ENCODE measurements around the gene SLC25A36. TPM values are rescaled to one million over a fixed set of nuclear protein-coding genes. Genes with fewer than 3 reads are reported as not detected.
"Not testable (repeated sequence)": the region's sequence is repeated elsewhere in the genome, so short reads cannot be mapped to it uniquely, and the experiment has no call there.

Gene SLC25A36
- total RNA-seq, 1 donor from 2014 or later: 98.4 TPM

- Mint-ChIP-seq H3K27ac (no peak overlapping the region), H3K4me3 (no peak overlapping the region), H3K4me1 (ENCODE audit: unreplicated experiment) (peaks cover 32% of the 10 kb centered on the region), H3K9me3 (no peaks in the 10 kb centered on the region), H3K36me3 (peaks cover 12% of the 10 kb centered on the region), H3K27me3 (no peaks in the 10 kb centered on the region)
- DNase-seq (ENCODE audit: extremely low spot score, unreplicated experiment): no peak
- TF ChIP-seq CTCF (conservative IDR thresholded peaks at IDR 0.05): no peak
Measured at GRCh38 chr3:140955645-140956044, 14.0 kb downstream of the SLC25A36 start.

GRCh38 chr3:140956058-140956835 lies 14.6 kb downstream of the SLC25A36 start:
- H3K27me3 Mint-ChIP-seq: no peaks in the 10 kb centered on the region
- H3K4me1 Mint-ChIP-seq (ENCODE audit: unreplicated experiment): peaks cover 26% of the 10 kb centered on the region
- H3K4me3 Mint-ChIP-seq: no peak overlapping the region
- H3K9me3 Mint-ChIP-seq: no peaks in the 10 kb centered on the region
- TF ChIP-seq CTCF (conservative IDR thresholded peaks at IDR 0.05): no peak
- DNase-seq (ENCODE audit: extremely low spot score, unreplicated experiment): no peak
- no peak overlapping the region for H3K27ac Mint-ChIP-seq
- peaks cover 17% of the 10 kb centered on the region for H3K36me3 Mint-ChIP-seq

DNA sequence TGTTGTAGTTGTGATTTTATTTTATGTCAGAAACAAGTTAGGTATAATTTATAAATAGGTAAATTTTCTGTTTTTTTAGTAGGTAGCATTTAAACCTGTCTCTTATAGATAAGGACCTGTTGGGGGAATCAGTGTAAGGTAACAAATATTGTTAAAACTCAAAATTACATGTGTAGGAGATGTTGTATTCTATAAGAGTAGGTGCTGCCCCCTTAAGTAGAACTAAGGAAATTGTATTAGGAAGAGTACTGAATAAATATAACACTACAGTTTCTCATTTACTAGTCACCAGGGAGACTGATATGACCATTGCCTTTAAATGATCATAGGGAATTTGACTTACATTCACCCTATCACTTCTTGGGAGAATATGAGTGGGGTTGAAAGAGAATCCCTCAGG lies 31.2 kb downstream of the SLC25A36 start:
- peak; percentile 67 for TF ChIP-seq CTCF (conservative IDR thresholded peaks at IDR 0.05)
- no peak for DNase-seq (ENCODE audit: extremely low spot score, unreplicated experiment)
- Mint-ChIP-seq H3K4me1 (ENCODE audit: unreplicated experiment) (no peaks in the 10 kb centered on the region), H3K9me3 (no peaks in the 10 kb centered on the region), H3K4me3 (no peak overlapping the region), H3K36me3 (peaks cover 20% of the 10 kb centered on the region), H3K27me3 (no peaks in the 10 kb centered on the region), H3K27ac (no peak overlapping the region)

GRCh38 chr3:140974900-140975299 lies 33.3 kb downstream of the SLC25A36 start:
- Mint-ChIP-seq H3K9me3 (no peaks in the 10 kb centered on the region), H3K27ac (no peak overlapping the region), H3K4me1 (ENCODE audit: unreplicated experiment) (no peaks in the 10 kb centered on the region), H3K4me3 (no peak overlapping the region), H3K36me3 (peaks cover 23% of the 10 kb centered on the region), H3K27me3 (no peaks in the 10 kb centered on the region)
- no peak for DNase-seq (ENCODE audit: extremely low spot score, unreplicated experiment)
- no peak for TF ChIP-seq CTCF (conservative IDR thresholded peaks at IDR 0.05)

- DNase-seq (ENCODE audit: extremely low spot score, unreplicated experiment): no peak
- Mint-ChIP-seq H3K27me3 (no peaks in the 10 kb centered on the region), H3K36me3 (peaks cover 12% of the 10 kb centered on the region), H3K4me3 (no peak overlapping the region), H3K4me1 (ENCODE audit: unreplicated experiment) (peaks cover 4% of the 10 kb centered on the region), H3K27ac (no peak overlapping the region), H3K9me3 (peaks cover 6% of the 10 kb centered on the region)
- no peak for TF ChIP-seq CTCF (conservative IDR thresholded peaks at IDR 0.05)
Measured at GRCh38 chr3:140980663-140981062, 39.0 kb downstream of the SLC25A36 start.

DNA sequence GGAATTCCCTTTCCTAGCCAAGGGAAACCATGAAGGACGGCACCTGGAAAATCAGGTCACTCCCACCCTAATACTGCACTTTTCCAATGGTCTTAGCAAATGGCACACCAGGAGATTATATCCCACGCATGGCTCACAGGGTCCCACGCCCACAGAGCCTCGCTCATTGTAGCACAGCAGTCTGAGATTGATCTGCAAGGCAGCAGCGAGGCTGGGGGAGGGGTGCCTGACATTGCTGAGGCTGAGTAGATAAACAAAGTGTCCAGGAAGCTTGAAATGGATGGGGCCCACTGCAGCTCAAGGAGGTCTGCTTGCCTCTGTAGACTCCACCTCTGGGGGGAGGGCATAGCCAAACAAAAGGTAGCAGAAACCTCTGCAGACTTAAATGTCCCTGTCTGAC lies 46.2 kb downstream of the SLC25A36 start:
- not testable (repeated sequence) for H3K4me3 Mint-ChIP-seq; H3K27me3 Mint-ChIP-seq; H3K4me1 Mint-ChIP-seq (ENCODE audit: unreplicated experiment); H3K36me3 Mint-ChIP-seq; H3K27ac Mint-ChIP-seq; H3K9me3 Mint-ChIP-seq; DNase-seq (ENCODE audit: extremely low spot score, unreplicated experiment)
